Measurements from ENCODE around the gene DCC. TPM values are rescaled to one million over a fixed set of nuclear protein-coding genes. Genes with fewer than 3 reads are reported as not detected.

DCC gene
- total and polyA plus RNA-seq, 2 of the 8 experiments (the other 6 are each of a cell fraction or from before 2014, with no cell fraction given), result 0.14 to 1.4 TPM

DNA sequence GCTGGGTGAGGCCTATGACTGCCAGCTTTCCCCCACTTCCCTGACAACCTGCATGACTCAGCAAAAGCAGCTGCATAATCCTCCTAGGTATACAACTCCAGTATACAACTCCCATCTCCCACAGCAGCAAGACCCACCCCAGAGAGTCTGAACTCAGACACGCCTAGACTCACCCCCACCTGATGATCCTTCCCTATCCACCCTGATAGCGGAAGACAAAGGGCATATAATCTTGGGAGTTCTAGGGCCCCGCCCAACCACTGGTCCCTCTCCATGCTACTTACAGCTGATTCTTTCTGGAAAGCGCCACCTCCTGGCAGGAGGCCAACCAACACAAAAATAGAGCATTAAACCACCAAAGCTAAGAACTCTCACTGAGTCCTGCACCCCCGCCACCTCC lies 296.5 kb downstream of the DCC start:
- H3K79me2 ChIP-seq (ENCODE audit: control insufficient read depth in 1 of 2, insufficient read depth in 2 of 2, low read length in 2 of 2), result no peaks in the 10 kb centered on the region
- FAIRE-seq, result no peak
- no peaks in the 10 kb centered on the region for H4K20me1 ChIP-seq (replicated peaks in 1 of 2; ENCODE audit: control insufficient read depth in 1 of 2, insufficient read depth in 2 of 2, low read length in 2 of 2)
- ChIA-PET CTCF (ENCODE audit: partially characterized antibody) (interaction anchor here (0.6 to 2.4 kb wide), 13 partner anchors 9 to 1340 kb away, joined by 3 to 8 read pairs (median 4); no protein-coding TSS in a partner anchor), POLR2A (ENCODE audit: partially characterized antibody) (interaction anchor here (0.6 kb wide), 1 partner anchor 52 kb away, joined by 3 read pairs; no protein-coding TSS in a partner anchor)
- no peaks in the 10 kb centered on the region for H3K23me2 ChIP-seq (ENCODE audit: low read depth, low read length)
- H3K79me1 ChIP-seq (ENCODE audit: low read depth, low read length), result no peaks in the 10 kb centered on the region
- no peak overlapping the region for H4K91ac ChIP-seq (replicated peaks; ENCODE audit: insufficient read length, low read length)
- no peak overlapping the region for H3K4ac ChIP-seq (replicated peaks; ENCODE audit: insufficient read length, low read depth, low read length)
- no peak overlapping the region for H3K4me3 ChIP-seq (ENCODE audit: extremely low read depth in 1 of 4, insufficient read depth in 2 of 4, low read depth in 3 of 4, low read length in 4 of 4)
- WGBS, 2 experiments (ENCODE audit: extremely low coverage in 1 of 2, insufficient coverage in 1 of 2, insufficient read length in 1 of 2, insufficient replicate concordance in 2 of 2, low coverage in 1 of 2, low lambda C conversion rate in 2 of 2, missing lambda C conversion rate in 1 of 2), result 98% methylated on average over 4 of the region's 5 CpGs; no CpG with 5 or more reads in 1 of the 2 experiments
- no peak overlapping the region for H2BK15ac ChIP-seq (ENCODE audit: low read length)
- no peak overlapping the region for H3K23ac ChIP-seq (ENCODE audit: insufficient read length)
- H3K27me3 ChIP-seq (replicated peaks in 1 of 4; ENCODE audit: control insufficient read depth in 3 of 4, extremely low read depth in 1 of 4, insufficient read depth in 3 of 4, low read length in 3 of 4), result no peaks in the 10 kb centered on the region
- no peak overlapping the region for H3K27ac ChIP-seq (ENCODE audit: low read depth, low read length)
- no peak overlapping the region for H3K9ac ChIP-seq (replicated peaks in 1 of 4; ENCODE audit: extremely low read depth in 1 of 4, low read depth in 3 of 4, low read length in 3 of 4)
- H4K5ac ChIP-seq (ENCODE audit: insufficient read length, low read depth, low read length), result no peak overlapping the region
- no peaks in the 10 kb centered on the region for H3K36me3 ChIP-seq (ENCODE audit: control insufficient read depth in 2 of 4, insufficient read depth in 4 of 4, low read length in 3 of 4)
- no peak overlapping the region for H2AK5ac ChIP-seq (ENCODE audit: low read depth, low read length)
- no peak overlapping the region for H2BK12ac ChIP-seq (ENCODE audit: low read depth, low read length)
- H3K56ac ChIP-seq (replicated peaks; ENCODE audit: insufficient read length, low read depth, low read length), result no peak overlapping the region
- H2BK5ac ChIP-seq (ENCODE audit: low read depth, low read length), result no peak overlapping the region
- H4K8ac ChIP-seq (ENCODE audit: extremely low read depth, insufficient read depth, low read length), result no peak overlapping the region
- H3K4me1 ChIP-seq (replicated peaks in 1 of 4; ENCODE audit: control insufficient read depth in 3 of 4, insufficient read depth in 4 of 4, low read length in 3 of 4), result no peaks in the 10 kb centered on the region
- no peak overlapping the region for H2BK120ac ChIP-seq (replicated peaks; ENCODE audit: low read depth, low read length)
- no peak overlapping the region for H3K14ac ChIP-seq (ENCODE audit: insufficient read length)
- DNase-seq (ENCODE audit: low read depth in 1 of 2, low spot score in 2 of 2), result peak in 1 of 2 experiments; percentile 69
- H2BK20ac ChIP-seq (ENCODE audit: low read length), result no peak overlapping the region
- H2AFZ ChIP-seq (ENCODE audit: low read length), result peak overlapping the region; percentile 70
- no peak overlapping the region; the same call in 1 of the 2 replicates for H3K18ac ChIP-seq (ENCODE audit: extremely low read depth, low read length)
- no peaks in the 10 kb centered on the region for H3K9me3 ChIP-seq (ENCODE audit: insufficient read depth in 2 of 2, low read depth in 1 of 2, low read length in 1 of 2)
- no peak overlapping the region for H3K4me2 ChIP-seq (ENCODE audit: insufficient read depth in 1 of 2, low read depth in 2 of 2, low read length in 2 of 2)
- TF ChIP-seq RFX5 (IDR thresholded peaks at IDR 0.05; ENCODE audit: borderline replicate concordance, low read depth, low read length), result no peak
- TF ChIP-seq, protein P1, sequence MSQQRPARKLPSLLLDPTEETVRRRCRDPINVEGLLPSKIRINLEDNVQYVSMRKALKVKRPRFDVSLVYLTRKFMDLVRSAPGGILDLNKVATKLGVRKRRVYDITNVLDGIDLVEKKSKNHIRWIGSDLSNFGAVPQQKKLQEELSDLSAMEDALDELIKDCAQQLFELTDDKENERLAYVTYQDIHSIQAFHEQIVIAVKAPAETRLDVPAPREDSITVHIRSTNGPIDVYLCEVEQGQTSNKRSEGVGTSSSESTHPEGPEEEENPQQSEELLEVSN (IDR thresholded peaks at IDR 0.05), result no peak
- no peak for TF ChIP-seq HDAC2 (IDR thresholded peaks at IDR 0.05; ENCODE audit: borderline replicate concordance in 1 of 2, low read depth in 2 of 2, low read length in 2 of 2)
- TF ChIP-seq CEBPB (IDR thresholded peaks at IDR 0.05; ENCODE audit: low read depth, low read length), result no peak
- TF ChIP-seq MAFK (IDR thresholded peaks at IDR 0.05; ENCODE audit: low read depth, low read length), result peak; percentile 48; the same call in 1 of the 2 replicates
- TF ChIP-seq RXRA (IDR thresholded peaks at IDR 0.05; ENCODE audit: insufficient read depth, low read depth, low read length), result no peak
- no peak for TF ChIP-seq JUN (IDR thresholded peaks at IDR 0.05; ENCODE audit: low read depth, low read length)
- TF ChIP-seq SP2 (IDR thresholded peaks at IDR 0.05; ENCODE audit: low read length), result no peak
- TF ChIP-seq SUZ12 (IDR thresholded peaks at IDR 0.05; ENCODE audit: low read length), result no peak
- TF ChIP-seq, protein P2, sequence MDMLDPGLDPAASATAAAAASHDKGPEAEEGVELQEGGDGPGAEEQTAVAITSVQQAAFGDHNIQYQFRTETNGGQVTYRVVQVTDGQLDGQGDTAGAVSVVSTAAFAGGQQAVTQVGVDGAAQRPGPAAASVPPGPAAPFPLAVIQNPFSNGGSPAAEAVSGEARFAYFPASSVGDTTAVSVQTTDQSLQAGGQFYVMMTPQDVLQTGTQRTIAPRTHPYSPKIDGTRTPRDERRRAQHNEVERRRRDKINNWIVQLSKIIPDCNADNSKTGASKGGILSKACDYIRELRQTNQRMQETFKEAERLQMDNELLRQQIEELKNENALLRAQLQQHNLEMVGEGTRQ (IDR thresholded peaks at IDR 0.05; ENCODE audit: low read length), result no peak
- TF ChIP-seq KDM4A (IDR thresholded peaks at IDR 0.05; ENCODE audit: low read depth, low read length, severe bottlenecking), result no peak
- TF ChIP-seq TAF1 (IDR thresholded peaks at IDR 0.05; ENCODE audit: low read depth, low read length), result no peak
- TF ChIP-seq POLR2AphosphoS5 (IDR thresholded peaks at IDR 0.05; ENCODE audit: low read depth, low read length), result no peak

All from H1 (cell line).